Measurements from ENCODE around the gene MCM5. TPM values are rescaled to one million over a fixed set of nuclear protein-coding genes. Genes with fewer than 3 reads are reported as not detected.

The MCM5 gene
- total and polyA plus RNA-seq, 2 of the 13 experiments (the other 11 are each of a cell fraction or from before 2014, with no cell fraction given): 40.2 to 93.5 TPM

DNA sequence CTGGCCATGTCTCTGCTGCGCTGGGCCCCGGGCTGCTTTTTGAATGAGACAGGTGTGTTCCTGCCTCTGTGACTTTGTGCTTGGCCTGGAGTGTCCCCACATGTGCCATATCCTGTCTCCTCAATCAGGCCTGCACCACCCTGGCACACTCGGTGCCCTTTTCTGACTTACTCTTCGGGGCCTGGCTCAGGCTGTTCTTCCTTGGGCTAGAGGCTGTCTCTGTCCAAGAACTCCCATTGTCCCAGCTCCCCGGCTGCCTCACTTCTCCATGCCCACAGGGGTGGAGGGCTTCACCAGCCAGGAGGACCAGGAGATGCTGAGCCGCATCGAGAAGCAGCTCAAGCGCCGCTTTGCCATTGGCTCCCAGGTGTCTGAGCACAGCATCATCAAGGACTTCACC lies 23.0 kb downstream of the MCM5 start (continued):
- TF ChIP-seq, protein P1, sequence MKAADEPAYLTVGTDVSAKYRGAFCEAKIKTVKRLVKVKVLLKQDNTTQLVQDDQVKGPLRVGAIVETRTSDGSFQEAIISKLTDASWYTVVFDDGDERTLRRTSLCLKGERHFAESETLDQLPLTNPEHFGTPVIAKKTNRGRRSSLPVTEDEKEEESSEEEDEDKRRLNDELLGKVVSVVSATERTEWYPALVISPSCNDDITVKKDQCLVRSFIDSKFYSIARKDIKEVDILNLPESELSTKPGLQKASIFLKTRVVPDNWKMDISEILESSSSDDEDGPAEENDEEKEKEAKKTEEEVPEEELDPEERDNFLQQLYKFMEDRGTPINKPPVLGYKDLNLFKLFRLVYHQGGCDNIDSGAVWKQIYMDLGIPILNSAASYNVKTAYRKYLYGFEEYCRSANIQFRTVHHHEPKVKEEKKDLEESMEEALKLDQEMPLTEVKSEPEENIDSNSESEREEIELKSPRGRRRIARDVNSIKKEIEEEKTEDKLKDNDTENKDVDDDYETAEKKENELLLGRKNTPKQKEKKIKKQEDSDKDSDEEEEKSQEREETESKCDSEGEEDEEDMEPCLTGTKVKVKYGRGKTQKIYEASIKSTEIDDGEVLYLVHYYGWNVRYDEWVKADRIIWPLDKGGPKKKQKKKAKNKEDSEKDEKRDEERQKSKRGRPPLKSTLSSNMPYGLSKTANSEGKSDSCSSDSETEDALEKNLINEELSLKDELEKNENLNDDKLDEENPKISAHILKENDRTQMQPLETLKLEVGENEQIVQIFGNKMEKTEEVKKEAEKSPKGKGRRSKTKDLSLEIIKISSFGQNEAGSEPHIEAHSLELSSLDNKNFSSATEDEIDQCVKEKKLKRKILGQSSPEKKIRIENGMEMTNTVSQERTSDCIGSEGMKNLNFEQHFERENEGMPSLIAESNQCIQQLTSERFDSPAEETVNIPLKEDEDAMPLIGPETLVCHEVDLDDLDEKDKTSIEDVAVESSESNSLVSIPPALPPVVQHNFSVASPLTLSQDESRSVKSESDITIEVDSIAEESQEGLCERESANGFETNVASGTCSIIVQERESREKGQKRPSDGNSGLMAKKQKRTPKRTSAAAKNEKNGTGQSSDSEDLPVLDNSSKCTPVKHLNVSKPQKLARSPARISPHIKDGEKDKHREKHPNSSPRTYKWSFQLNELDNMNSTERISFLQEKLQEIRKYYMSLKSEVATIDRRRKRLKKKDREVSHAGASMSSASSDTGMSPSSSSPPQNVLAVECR (CRISPR knock-in tag; IDR thresholded peaks at IDR 0.05; ENCODE audit: borderline replicate concordance): no peak
- TF ChIP-seq ZNF3 (CRISPR knock-in tag; IDR thresholded peaks at IDR 0.05): no peak

DNA sequence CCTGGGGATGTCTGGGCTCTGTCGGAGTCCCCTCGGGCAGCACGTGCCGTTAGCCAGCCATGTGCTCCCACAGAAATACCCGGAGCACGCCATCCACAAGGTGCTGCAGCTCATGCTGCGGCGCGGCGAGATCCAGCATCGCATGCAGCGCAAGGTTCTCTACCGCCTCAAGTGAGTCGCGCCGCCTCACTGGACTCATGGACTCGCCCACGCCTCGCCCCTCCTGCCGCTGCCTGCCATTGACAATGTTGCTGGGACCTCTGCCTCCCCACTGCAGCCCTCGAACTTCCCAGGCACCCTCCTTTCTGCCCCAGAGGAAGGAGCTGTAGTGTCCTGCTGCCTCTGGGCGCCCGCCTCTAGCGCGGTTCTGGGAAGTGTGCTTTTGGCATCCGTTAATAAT lies 24.1 kb downstream of the MCM5 start:
- H3K4me3 ChIP-seq (replicated peaks in 1 of 3; ENCODE audit: insufficient read depth in 1 of 3, low read depth in 2 of 3, low read length in 3 of 3): no peak overlapping the region
- H3K9me3 ChIP-seq (ENCODE audit: low read length): no peaks in the 10 kb centered on the region
- in situ Hi-C loops (cut with HindIII; ENCODE audit: extremely low pct_ligation_motif_present, low pct_unique_long_range_greater_than_20kb): no loop called here
- H3K27me3 ChIP-seq (ENCODE audit: control insufficient read depth in 1 of 2, insufficient read depth in 2 of 2, low read length in 2 of 2): no peaks in the 10 kb centered on the region
- no peaks in the 10 kb centered on the region for H4K20me1 ChIP-seq (ENCODE audit: insufficient read depth, low read length)
- POLR2A ChIA-PET: no interaction called here
- CTCF ChIA-PET (ENCODE audit: low intra/inter-chr PET ratio, low total read pairs): no interaction called here
- no peak for ATAC-seq
- no peaks in the 10 kb centered on the region for H3K4me1 ChIP-seq (ENCODE audit: insufficient read depth, low read length)
- no peak overlapping the region for H3K9ac ChIP-seq (ENCODE audit: insufficient read depth, low read depth, low read length)
- no peak for FAIRE-seq
- TF ChIP-seq, protein P2, sequence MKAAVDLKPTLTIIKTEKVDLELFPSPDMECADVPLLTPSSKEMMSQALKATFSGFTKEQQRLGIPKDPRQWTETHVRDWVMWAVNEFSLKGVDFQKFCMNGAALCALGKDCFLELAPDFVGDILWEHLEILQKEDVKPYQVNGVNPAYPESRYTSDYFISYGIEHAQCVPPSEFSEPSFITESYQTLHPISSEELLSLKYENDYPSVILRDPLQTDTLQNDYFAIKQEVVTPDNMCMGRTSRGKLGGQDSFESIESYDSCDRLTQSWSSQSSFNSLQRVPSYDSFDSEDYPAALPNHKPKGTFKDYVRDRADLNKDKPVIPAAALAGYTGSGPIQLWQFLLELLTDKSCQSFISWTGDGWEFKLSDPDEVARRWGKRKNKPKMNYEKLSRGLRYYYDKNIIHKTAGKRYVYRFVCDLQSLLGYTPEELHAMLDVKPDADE (CRISPR knock-in tag; IDR thresholded peaks at IDR 0.05): no peak
- no peak for TF ChIP-seq HMG20B (CRISPR knock-in tag; conservative IDR thresholded peaks at IDR 0.05)
- no peak for TF ChIP-seq ZNF792 (CRISPR knock-in tag; IDR thresholded peaks at IDR 0.05)
- H3K27ac ChIP-seq (ENCODE audit: extremely low read length, insufficient read depth, low read length): no peak overlapping the region
- H3K4me2 ChIP-seq (ENCODE audit: low read depth, low read length): no peak overlapping the region
- BruUV-seq (replicated peaks): no TSS peak
- no peak overlapping the region for H2AFZ ChIP-seq (ENCODE audit: low read length)
- H3K79me2 ChIP-seq (ENCODE audit: insufficient read depth, low read length): no peaks in the 10 kb centered on the region
- intact Hi-C loops (cut with micrococcal nuclease; ENCODE audit: unreplicated experiment): no loop called here
- WGBS (ENCODE audit: low lambda C conversion rate): over 99% methylated on average over 22 of the region's 26 CpGs
- no peak for DNase-seq (ENCODE audit: low spot score)
- H3K36me3 ChIP-seq (replicated peaks in 1 of 2; ENCODE audit: control insufficient read depth in 1 of 2, insufficient read depth in 2 of 2, low read length in 2 of 2): peaks cover 18 to 72% of the 10 kb centered on the region in 2 experiments

Data from HepG2 (cell line).